ENCODE results near the gene MAP4.

DNA sequence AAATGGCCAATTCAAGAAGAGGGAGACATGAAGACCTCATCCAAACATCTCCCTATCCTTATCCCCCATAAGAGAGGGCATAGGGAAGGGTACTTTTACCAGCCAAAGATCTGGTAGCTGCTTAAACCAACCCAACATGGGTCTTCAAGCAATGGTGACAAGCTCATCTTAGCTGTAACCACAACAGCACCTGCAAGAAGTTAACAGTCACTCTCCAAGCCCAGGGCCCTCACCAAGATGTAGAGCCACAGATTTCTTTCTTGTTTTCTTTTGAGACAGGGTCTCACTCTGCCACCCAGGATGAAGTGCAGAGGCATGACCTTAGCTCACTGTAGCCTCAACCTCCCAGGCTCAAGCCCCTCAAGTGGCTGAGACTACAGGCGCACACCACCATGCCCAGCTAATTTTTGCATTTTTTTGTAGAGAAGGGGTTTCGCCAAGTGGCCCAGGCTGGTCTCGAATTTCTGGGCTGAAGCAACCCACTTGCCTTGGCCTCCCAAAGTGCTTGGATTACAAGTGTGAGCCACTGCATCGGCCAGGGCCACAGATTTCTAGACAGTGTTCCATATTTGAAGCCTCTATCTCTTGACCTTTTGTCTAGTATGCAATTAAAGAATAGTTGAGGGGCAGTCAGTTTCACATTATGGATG lies 156.1 kb downstream of the MAP4 start:
- TF ChIP-seq, protein P1, sequence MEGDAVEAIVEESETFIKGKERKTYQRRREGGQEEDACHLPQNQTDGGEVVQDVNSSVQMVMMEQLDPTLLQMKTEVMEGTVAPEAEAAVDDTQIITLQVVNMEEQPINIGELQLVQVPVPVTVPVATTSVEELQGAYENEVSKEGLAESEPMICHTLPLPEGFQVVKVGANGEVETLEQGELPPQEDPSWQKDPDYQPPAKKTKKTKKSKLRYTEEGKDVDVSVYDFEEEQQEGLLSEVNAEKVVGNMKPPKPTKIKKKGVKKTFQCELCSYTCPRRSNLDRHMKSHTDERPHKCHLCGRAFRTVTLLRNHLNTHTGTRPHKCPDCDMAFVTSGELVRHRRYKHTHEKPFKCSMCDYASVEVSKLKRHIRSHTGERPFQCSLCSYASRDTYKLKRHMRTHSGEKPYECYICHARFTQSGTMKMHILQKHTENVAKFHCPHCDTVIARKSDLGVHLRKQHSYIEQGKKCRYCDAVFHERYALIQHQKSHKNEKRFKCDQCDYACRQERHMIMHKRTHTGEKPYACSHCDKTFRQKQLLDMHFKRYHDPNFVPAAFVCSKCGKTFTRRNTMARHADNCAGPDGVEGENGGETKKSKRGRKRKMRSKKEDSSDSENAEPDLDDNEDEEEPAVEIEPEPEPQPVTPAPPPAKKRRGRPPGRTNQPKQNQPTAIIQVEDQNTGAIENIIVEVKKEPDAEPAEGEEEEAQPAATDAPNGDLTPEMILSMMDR (IDR thresholded peaks at IDR 0.05) = no peak
- TF ChIP-seq EZH2 (IDR thresholded peaks at IDR 0.05; ENCODE audit: borderline replicate concordance, insufficient read depth, low read depth, low read length, poor library complexity, severe bottlenecking) = no peak
